Hematopoietic multipotent progenitor cell treated with erythropoietin and hydrocortisone succinate and interleukin-3 and kit ligand, for 6 days (in vitro differentiated cells): ENCODE results near the gene FABP7.

ENCODE experiments used
- DNase-seq: peaks from one replicate; pipeline ENCODE4 v3.0.0-alpha.2; 2015

Gene FABP7

GRCh38 chr6:122799140-122799745 lies 19.7 kb downstream of the FABP7 start:
- no peak for DNase-seq

GRCh38 chr6:122799916-122800686 lies 20.6 kb downstream of the FABP7 start:
- no peak for DNase-seq

GRCh38 chr6:122800906-122801305 lies 21.4 kb downstream of the FABP7 start:
- no peak for DNase-seq

DNA sequence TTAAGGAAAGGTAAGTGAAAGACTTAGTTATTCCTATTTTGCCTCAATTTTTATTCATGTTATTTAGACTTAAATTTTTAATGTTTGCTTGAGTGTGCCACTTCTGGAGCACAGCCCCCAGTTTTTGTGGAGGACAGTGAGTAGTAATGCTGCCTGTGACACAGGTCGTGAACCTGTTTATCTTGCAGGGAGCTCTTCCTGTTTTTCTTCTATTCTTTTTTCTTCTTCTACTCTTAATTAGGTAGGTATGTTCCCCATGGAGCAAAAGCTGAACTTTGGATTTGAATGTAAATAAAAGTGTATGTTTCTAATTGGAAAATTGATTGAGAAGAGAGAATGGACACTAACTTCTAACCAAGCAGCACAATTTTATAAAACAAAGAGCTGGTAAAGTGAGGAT lies 21.9 kb downstream of the FABP7 start:
- no peak for DNase-seq

GRCh38 chr6:122803171-122803661 lies 23.7 kb downstream of the FABP7 start:
- no peak for DNase-seq

DNA sequence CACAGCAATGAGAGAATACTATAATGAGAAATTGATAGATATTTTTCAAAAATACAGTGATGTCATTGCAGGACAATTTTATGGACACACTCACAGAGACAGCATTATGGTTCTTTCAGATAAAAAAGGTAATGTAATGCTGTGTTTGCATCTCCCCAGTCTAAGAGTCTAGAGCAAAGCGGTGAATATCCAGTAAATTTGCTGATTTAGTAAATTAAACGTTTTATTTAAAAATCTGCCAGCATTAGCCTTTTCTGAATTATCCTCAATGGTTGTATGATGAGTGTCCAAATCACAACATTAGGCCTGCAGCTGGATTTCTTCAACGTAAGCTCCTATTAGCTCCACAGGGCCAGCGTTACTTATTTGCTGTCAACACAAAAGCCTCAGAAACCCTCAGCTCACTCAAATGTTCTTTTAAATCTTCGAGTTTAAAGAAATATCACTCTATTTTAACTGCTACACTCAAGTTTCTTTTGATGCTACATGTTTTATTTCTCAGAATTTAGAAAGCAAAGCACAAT lies 25.5 kb downstream of the FABP7 start:
- no peak for DNase-seq

DNA sequence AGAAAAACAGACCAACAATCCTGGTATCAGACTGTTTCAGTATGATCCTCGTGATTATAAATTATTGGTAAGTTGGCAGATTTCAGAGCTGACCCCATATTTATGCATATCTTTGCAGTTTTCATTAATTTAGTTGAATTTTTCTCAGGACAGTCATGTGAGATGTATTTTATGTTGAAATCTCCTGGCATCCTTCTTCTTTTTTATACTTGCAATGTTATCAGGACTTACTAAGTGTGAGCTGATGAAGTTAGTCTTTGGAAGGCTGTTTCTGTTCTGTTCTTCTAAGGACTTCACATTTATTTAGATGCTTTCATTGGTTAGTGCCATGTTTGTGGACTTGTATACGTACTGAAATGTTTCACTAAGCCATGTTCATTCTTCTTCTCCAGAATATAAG lies 26.8 kb downstream of the FABP7 start:
- no peak for DNase-seq

DNA sequence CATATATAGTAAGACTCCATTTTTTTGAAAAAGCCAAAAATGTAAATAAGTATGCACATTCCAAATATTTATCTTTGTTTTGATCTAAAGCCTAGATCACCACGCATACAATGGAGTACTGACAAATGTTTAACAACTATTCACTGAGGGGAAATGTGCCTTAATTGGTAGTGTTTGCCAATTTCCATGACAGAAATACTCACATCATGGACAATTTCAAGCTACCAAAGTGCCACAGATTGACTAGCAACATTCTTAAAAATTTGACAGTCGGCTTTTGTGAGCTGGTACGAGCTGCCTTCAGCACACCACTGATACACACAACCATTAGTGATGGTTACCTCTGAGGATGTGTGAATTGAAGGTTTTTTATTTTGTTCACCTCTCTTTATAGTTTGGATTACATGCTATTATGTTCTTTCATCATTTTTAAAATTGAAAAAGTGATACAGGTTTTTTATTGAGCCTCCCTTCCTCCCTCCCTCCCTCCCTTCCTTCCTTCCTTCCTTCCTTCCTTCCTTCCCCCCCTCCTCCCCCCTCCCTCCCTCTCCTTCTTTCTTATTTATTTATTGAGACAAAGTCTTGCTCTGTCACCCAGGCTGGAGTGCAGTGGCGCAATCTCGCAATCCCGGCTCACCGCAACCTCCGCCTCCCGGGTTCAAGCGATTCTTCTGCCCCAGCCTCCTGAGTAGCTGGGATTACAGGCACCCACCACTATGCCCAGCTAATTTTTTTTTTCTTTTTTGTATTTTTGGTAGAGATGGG lies 28.8 kb downstream of the FABP7 start:
- DNase-seq, result no peak

DNA sequence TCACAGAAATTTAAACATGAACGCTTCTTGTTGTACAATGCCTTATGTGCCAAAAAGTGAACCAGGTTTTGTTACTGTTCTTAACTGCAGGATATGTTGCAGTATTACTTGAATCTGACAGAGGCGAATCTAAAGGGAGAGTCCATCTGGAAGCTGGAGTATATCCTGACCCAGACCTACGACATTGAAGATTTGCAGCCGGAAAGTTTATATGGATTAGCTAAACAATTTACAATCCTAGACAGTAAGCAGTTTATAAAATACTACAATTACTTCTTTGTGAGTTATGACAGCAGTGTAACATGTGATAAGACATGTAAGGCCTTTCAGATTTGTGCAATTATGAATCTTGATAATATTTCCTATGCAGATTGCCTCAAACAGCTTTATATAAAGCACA lies 29.5 kb downstream of the FABP7 start:
- DNase-seq, result no peak

- no peak for DNase-seq
Observed at GRCh38 chr6:122809691-122810090, 30.2 kb downstream of the FABP7 start.

- no peak for DNase-seq
Observed at GRCh38 chr6:122810189-122810588, 30.7 kb downstream of the FABP7 start.

GRCh38 chr6:122817358-122817757 lies 37.8 kb downstream of the FABP7 start:
- DNase-seq, result no peak

DNA sequence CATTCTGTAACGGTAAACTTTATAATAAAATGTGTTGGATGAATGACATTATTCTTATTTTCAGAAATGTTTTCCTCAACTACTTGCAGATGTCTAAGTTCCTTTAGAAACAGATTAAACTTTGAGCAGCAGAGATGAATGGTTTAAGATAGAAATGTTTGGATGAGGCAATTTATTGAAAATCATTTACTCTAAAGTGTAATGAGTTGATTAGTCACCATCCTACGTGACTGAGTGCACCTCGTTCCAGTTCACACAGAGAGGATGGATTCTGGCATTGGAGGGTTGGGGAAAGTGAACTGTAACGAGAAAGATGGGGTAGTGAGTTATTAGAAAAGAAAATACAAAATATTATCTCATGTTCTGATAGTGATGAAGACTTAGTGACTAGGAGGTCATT lies 38.2 kb downstream of the FABP7 start:
- DNase-seq, result no peak

DNA sequence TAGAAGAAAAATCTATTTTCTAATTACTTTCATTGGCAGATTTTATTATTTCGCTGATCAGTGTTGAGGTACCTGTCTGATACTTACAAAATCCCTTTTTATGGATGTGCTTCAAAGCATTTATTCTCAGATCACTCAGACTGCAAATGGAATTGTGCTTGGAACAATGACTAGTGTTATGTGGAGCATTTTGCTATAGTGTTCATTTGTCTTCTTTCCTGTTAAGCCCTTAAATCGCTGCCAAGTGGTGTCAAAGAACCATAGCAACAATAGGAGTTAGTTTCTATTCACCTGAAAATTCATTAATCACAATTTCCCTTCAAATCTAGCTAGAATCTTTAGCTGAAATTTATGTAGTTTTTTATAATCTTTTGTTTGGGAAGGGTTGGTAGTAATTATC lies 39.4 kb downstream of the FABP7 start:
- DNase-seq, result no peak

GRCh38 chr6:122821095-122821494 lies 41.6 kb downstream of the FABP7 start:
- DNase-seq, result no peak

- no peak for DNase-seq
Observed at GRCh38 chr6:122825163-122825562, 45.6 kb downstream of the FABP7 start.

GRCh38 chr6:122829456-122829855 lies 49.9 kb downstream of the FABP7 start:
- no peak for DNase-seq

DNA sequence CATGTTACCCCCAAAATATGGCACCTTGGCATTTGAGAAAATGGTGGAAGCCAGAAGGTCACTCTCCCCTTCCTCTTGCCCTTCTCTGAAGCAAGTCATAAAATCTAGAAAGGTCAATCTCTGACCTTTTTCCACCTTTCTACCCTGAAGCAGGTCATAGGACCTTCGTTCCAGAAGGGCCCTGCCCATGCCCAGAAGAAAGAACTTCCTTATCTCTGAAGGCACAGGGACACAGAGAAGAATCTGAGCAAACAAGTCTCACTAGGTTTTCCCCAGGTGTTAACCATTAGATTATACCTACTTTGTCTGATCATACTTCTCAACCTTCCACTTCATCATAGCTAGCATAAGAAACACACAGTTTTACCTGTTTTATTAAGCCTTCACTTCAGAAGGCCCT lies 52.0 kb downstream of the FABP7 start:
- no peak for DNase-seq

DNA sequence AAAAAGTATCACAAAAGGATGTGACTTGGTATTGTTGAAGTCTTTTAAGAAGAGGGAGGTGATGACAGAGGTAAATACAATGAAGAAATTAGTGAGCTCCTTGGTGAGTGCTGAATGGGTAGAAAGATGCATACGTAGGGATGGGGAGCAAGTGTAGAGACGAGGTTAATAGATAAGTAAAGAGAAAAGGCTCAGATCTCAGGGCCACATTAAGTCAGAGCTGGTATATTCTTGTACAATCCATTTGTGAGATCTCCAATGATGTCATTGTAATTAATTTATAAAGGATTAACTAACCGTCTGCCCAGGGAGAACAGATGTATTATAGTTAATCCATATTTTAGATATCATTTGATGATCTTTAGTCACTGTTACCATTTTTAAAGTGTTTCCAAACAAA lies 52.9 kb downstream of the FABP7 start:
- no peak for DNase-seq

DNA sequence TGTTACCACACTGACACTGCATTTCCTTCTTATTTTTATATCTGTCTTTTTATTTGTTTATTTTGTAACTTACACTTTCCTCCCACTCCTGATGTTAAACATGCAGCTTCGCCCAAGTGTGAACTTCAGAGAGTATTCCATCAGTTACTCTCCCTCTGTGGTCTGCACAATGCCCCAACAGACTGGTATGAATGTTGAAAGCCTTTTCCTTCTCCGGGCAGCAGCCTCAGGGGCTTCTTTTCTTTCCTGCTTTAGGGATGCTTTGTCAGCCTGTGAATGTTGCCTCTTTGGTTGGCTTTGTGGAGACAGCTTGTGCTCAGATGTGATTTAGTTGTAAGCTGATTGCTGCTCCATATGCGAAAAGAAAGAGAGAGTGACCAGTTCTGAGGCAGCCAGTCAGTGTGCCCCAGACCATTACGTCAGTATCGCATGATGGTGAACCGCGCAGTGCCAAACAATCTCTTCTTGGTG lies 53.5 kb downstream of the FABP7 start:
- DNase-seq, result no peak
